Measurements from ENCODE around the gene CXADR.
"Not testable (repeated sequence)": the region's sequence is repeated elsewhere in the genome, so short reads cannot be mapped to it uniquely, and the experiment has no call there.

CXADR gene

GRCh38 chr21:17512253-17513213, at the start of gene CXADR:
Gene CXADR, plus strand, starts transcription at chr21:17513043. Its CDS starts 87 bp downstream, at chr21:17513130.
- peak within 1 kb of the TSS; percentile 58 for H3K4me3 ChIP-seq (ENCODE audit: low read length)
- TF ChIP-seq ZNF274 (IDR thresholded peaks at IDR 0.05; ENCODE audit: low read depth, low read length) = no peak

GRCh38 chr21:17466166-17466565, 46.7 kb upstream of the CXADR start:
- TF ChIP-seq ZNF274 (IDR thresholded peaks at IDR 0.05; ENCODE audit: low read depth, low read length) = no peak
- H3K4me3 ChIP-seq (ENCODE audit: low read length) = no peak overlapping the region

DNA sequence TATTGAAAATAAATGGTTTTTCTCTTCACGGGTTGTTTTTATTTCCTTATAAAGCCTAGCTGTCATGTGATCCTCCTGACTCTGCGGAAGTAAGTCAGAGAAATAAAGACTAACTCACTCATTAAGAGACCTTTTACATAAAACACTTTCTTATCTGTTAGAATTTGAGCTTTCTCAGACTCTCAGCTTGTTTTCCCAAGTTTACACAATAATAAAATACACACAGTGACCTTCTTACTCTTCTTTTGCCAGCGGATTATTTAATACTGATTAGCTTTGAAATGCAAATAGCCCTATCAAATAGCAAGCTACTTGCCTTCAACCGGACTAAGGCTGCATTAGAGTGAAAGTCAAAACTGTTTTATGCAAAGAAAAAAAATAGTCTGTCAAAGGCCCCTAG, 45.5 kb upstream of the CXADR start:
- H3K4me3 ChIP-seq (ENCODE audit: low read length) = no peak overlapping the region; the same call in 1 of the 2 replicates
- TF ChIP-seq ZNF274 (IDR thresholded peaks at IDR 0.05; ENCODE audit: low read depth, low read length) = no peak

- TF ChIP-seq ZNF274 (IDR thresholded peaks at IDR 0.05; ENCODE audit: low read depth, low read length) = no peak
- H3K4me3 ChIP-seq (ENCODE audit: low read length) = no peak overlapping the region
Measured at GRCh38 chr21:17467829-17468228, 45.0 kb upstream of the CXADR start.

DNA sequence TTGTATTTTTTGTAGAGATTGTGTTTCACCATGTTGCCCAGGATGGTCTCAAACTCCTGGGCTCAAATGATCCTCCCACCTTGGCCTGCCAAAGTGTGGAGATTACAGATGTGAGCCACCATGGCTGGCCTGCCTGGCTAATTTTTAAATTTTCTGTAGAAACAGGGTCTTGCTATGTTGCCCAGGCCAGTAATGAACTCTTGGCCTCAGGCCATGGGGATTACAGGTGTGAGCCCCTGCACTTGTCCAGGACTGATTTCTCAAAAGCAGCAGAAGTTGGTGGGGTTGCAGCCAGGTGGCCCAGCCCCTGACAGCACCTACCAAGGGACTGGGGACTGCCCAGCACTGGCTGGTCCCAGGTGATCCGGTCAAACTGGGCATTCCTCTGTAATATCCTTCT, 44.1 kb upstream of the CXADR start:
- no peak for TF ChIP-seq ZNF274 (IDR thresholded peaks at IDR 0.05; ENCODE audit: low read depth, low read length)
- H3K4me3 ChIP-seq (ENCODE audit: low read length) = no peak overlapping the region

GRCh38 chr21:17469727-17470126, 43.1 kb upstream of the CXADR start:
- no peak overlapping the region for H3K4me3 ChIP-seq (ENCODE audit: low read length)
- TF ChIP-seq ZNF274 (IDR thresholded peaks at IDR 0.05; ENCODE audit: low read depth, low read length) = no peak

- no peak for TF ChIP-seq ZNF274 (IDR thresholded peaks at IDR 0.05; ENCODE audit: low read depth, low read length)
- no peak overlapping the region for H3K4me3 ChIP-seq (ENCODE audit: low read length)
Measured at GRCh38 chr21:17472182-17472581, 40.7 kb upstream of the CXADR start.

DNA sequence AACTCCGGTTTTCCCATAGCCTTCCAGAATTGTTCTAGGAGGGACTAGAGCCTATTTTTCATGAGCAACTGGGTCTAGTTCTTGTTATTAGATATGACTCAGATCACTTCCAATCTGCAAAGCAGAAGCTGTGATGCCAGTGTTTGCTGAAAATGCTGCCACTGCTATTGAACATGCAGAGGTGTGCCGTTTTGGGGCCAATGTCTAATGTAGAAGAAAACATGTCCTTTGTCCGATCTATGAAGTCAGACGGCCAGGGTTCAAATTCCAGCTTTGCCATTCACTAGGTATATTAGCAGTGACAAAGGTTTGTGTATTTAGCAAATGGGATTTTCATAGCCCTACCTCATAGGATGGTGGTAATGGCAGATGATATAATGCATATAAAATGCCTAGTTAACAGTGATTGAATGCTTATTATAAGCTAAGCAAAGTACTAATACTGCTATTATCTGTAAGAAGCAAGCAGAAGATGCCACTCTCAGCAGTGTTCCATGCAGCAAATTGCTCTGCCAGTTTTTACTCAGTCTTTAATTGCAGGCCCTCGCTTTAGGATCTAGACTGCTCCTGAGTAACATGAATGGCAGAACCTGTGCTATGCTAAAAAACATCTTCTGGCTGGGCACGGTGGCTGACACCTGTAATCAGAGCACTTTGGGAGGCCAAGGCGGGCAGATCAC, 40.1 kb upstream of the CXADR start:
- no peak for TF ChIP-seq ZNF274 (IDR thresholded peaks at IDR 0.05; ENCODE audit: low read depth, low read length)
- no peak overlapping the region for H3K4me3 ChIP-seq (ENCODE audit: low read length)

DNA sequence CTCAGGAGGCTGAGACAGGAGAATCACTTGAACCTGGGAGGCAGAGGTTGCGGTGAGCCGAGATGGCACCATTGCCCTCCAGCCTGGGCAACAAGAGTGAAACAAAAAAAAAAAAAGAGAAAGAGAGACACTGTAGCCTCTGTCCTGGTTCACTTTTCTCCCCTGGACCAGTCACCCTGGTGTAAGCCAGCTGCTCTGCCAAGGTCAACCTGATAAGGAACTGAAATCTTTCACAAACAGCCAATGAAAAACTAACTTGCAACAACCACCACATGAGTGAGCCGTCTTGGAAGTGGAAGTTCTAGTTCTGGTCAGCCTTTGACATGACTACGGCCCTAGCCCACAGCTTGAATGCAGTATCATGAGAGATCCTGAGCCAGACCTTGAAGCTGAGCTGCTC, 36.8 kb upstream of the CXADR start:
- no peak for TF ChIP-seq ZNF274 (IDR thresholded peaks at IDR 0.05; ENCODE audit: low read depth, low read length)
- no peak overlapping the region for H3K4me3 ChIP-seq (ENCODE audit: low read length)

- H3K4me3 ChIP-seq (ENCODE audit: low read length) = not testable (repeated sequence)
Measured at GRCh38 chr21:17478156-17478555, 34.7 kb upstream of the CXADR start.

GRCh38 chr21:17479606-17480005, 33.2 kb upstream of the CXADR start:
- no peak for TF ChIP-seq ZNF274 (IDR thresholded peaks at IDR 0.05; ENCODE audit: low read depth, low read length)
- H3K4me3 ChIP-seq (ENCODE audit: low read length) = no peak overlapping the region

DNA sequence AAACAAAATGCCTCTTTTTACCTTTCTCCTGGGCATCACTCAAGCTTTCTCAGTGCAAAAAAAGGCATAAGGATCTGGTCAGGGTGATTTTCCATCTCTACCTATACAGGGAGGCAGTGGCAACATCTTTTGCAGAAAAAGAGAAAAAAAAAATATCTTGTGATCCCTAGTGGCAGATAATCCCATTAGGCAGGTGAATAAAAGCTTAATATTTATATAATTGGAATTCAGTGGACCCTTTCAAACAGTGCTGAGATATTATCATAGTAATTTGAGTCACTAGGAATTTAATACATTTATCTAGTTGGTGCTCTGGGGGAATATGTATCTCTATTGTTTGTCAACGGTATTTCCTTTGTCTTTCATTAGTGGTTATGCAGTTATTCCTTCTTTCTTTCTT, 29.9 kb upstream of the CXADR start:
- H3K4me3 ChIP-seq (ENCODE audit: low read length) = no peak overlapping the region
- TF ChIP-seq ZNF274 (IDR thresholded peaks at IDR 0.05; ENCODE audit: low read depth, low read length) = no peak

GRCh38 chr21:17488620-17489019, 24.2 kb upstream of the CXADR start:
- no peak overlapping the region for H3K4me3 ChIP-seq (ENCODE audit: low read length)
- TF ChIP-seq ZNF274 (IDR thresholded peaks at IDR 0.05; ENCODE audit: low read depth, low read length) = no peak

GRCh38 chr21:17489565-17489964, 23.3 kb upstream of the CXADR start:
- not testable (repeated sequence) for H3K4me3 ChIP-seq (ENCODE audit: low read length)

GRCh38 chr21:17491716-17492414, 21.0 kb upstream of the CXADR start:
- no peak for TF ChIP-seq ZNF274 (IDR thresholded peaks at IDR 0.05; ENCODE audit: low read depth, low read length)
- no peak overlapping the region for H3K4me3 ChIP-seq (ENCODE audit: low read length)

Data from GM08714 (cell line).